A673 (cell line): ENCODE results near the gene COL4A2. TPM values are rescaled to one million over a fixed set of nuclear protein-coding genes. Genes with fewer than 3 reads are reported as not detected.

ENCODE experiments used
- BruUV-seq: library from RNA; stranded (reverse); fragments of 400-500 nt; replicated peaks from 2 replicates; lab custom pipeline; 2021; lab: Mats Ljungman, UMichigan
- CTCF ChIA-PET: fragments of 300-600 bp; sonication (Branson Sonifier 250); formaldehyde crosslinking; loops from one replicate; lab custom pipeline; 2022; ENCODE audit warnings: antibody characterized with exemption; lab: Charles Lee
- POLR2A ChIA-PET: fragments of 300-600 bp; sonication (Branson Sonifier 250); formaldehyde crosslinking; loops from one replicate; lab custom pipeline; 2022; ENCODE audit warnings: antibody characterized with exemption; ENCODE audit not compliant: low non-redundant PET; lab: Charles Lee
- DNase-seq: peaks from one replicate; pipeline ENCODE4 v3.0.0-alpha.2; 2015; ENCODE audit warnings: low spot score
- H3K27ac ChIP-seq: fragments of 200-600 bp; sonication (generic); 2 replicates; pipeline ENCODE4 v1.5.1; 2016; ENCODE audit warnings: mixed run types, low read depth, mild to moderate bottlenecking, mixed read lengths, antibody characterized with exemption, low read length; ENCODE audit not compliant: poor library complexity, severe bottlenecking
- H3K27me3 ChIP-seq: fragments of 200-600 bp; sonication (generic); replicated peaks from 2 replicates; pipeline ENCODE4 v1.6.1; 2017; ENCODE audit warnings: mixed run types, low read depth, mild to moderate bottlenecking, mixed read lengths, antibody characterized with exemption, low read length; ENCODE audit not compliant: insufficient read depth, poor library complexity
- H3K36me3 ChIP-seq: fragments of 200-600 bp; sonication (generic); 2 replicates; pipeline ENCODE4 v1.6.1; 2016; ENCODE audit warnings: mixed run types, mild to moderate bottlenecking, mixed read lengths, antibody characterized with exemption, low read length; ENCODE audit not compliant: insufficient read depth, poor library complexity, severe bottlenecking
- H3K4me1 ChIP-seq: fragments of 200-600 bp; sonication (generic); 2 replicates; pipeline ENCODE4 v1.6.1; 2017; ENCODE audit warnings: mixed run types, mild to moderate bottlenecking, mixed read lengths, antibody characterized with exemption, low read length; ENCODE audit not compliant: insufficient read depth, poor library complexity, severe bottlenecking
- H3K4me3 ChIP-seq: fragments of 200-600 bp; sonication (generic); 2 replicates; pipeline ENCODE4 v1.5.1; 2016; ENCODE audit warnings: low read depth, mixed run types, mild to moderate bottlenecking, mixed read lengths, low read length; ENCODE audit not compliant: poor library complexity, severe bottlenecking
- H3K9me3 ChIP-seq: fragments of 200-600 bp; sonication (generic); 2 replicates; pipeline ENCODE4 v1.6.1; 2016; ENCODE audit warnings: mixed run types, low read depth, mild to moderate bottlenecking, mixed read lengths, antibody characterized with exemption, low read length; ENCODE audit not compliant: poor library complexity, severe bottlenecking
- EZH2 ChIP-seq: fragments of 200-600 bp; sonication (generic); IDR thresholded peaks from 2 replicates; pipeline ENCODE4 v1.6.1; 2017; ENCODE audit warnings: borderline replicate concordance, low read depth, mild to moderate bottlenecking, mixed read lengths, antibody characterized with exemption, low read length; ENCODE audit not compliant: poor library complexity, severe bottlenecking
- intact Hi-C: fragments of 100-400 bp; cut with micrococcal nuclease; formaldehyde crosslinking; loops from one replicate; pipeline ENCODE4 v1.10.0; 2022; ENCODE audit not compliant: unreplicated experiment
- total RNA-seq: library from RNA; stranded (reverse); gene quantifications from 2 replicates; pipeline ENCODE4 v1.2.3, GENCODE V29; 2021
- TF ChIP-seq, protein P1 (sequence below): fragments of 300-800, 200-600 bp; sonication (generic); conservative IDR thresholded peaks from 2 replicates; pipeline ENCODE4 v1.5.1; 2017; ENCODE audit warnings: low read depth, mild to moderate bottlenecking, antibody characterized with exemption, low read length, moderate library complexity, mixed read lengths

Gene COL4A2
- total RNA-seq, 1 experiment from 2014 or later = 184 TPM

DNA sequence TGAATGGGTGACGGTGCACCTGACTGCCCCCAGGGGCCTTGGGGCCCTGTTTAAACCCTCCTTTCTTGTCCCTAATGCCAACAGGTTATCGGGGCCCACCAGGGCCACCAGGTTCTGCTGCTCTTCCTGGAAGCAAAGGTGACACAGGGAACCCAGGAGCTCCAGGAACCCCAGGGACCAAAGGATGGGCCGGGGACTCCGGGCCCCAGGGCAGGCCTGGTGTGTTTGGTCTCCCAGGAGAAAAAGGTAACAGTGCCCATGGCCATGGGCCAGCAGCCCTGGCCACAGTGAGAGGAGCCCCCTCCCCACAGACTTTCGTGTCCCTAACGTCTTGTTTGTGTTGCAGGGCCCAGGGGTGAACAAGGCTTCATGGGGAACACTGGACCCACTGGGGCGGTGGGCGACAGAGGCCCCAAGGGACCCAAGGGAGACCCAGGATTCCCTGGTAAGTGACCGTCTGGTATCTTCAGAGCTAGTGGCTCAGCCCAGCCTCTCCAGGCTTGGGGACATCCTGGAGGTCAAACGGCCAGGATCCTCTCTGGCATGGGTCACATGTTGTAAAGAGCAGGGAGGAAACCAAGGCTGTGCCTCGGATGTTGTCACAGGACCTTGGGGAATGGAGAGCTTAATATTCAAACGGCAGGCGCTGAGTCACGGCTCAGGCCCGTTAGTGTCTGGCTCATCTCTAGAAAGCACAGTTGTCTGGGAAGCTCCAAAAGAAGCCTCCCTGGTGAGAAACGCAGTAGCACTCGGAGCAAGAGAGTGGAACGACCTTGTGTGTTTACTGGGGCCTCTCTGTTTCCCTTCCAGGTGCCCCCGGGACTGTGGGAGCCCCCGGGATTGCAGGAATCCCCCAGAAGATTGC is 196.2 kb downstream of the COL4A2 start:
- POLR2A ChIA-PET = interaction anchor here (0.5 kb wide), 1 partner anchor 642 kb away, joined by 3 read pairs; no protein-coding TSS in a partner anchor
- BruUV-seq = no TSS peak
- TF ChIP-seq, protein P1, sequence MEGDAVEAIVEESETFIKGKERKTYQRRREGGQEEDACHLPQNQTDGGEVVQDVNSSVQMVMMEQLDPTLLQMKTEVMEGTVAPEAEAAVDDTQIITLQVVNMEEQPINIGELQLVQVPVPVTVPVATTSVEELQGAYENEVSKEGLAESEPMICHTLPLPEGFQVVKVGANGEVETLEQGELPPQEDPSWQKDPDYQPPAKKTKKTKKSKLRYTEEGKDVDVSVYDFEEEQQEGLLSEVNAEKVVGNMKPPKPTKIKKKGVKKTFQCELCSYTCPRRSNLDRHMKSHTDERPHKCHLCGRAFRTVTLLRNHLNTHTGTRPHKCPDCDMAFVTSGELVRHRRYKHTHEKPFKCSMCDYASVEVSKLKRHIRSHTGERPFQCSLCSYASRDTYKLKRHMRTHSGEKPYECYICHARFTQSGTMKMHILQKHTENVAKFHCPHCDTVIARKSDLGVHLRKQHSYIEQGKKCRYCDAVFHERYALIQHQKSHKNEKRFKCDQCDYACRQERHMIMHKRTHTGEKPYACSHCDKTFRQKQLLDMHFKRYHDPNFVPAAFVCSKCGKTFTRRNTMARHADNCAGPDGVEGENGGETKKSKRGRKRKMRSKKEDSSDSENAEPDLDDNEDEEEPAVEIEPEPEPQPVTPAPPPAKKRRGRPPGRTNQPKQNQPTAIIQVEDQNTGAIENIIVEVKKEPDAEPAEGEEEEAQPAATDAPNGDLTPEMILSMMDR = no peak
- TF ChIP-seq EZH2 = no peak
- Histone ChIP-seq H3K4me1 (peaks cover 14% of the 10 kb centered on the region), H3K4me3 (no peak overlapping the region), H3K36me3 (peaks cover 43% of the 10 kb centered on the region), H3K27ac (peak overlapping the region; percentile 70), H3K9me3 (no peaks in the 10 kb centered on the region), H3K27me3 (no peaks in the 10 kb centered on the region)
- DNase-seq = peak; percentile 70
- intact Hi-C loops = no loop called here
- CTCF ChIA-PET = no interaction called here

- no peak for DNase-seq
- ChIA-PET POLR2A (interaction anchor here (0.5 kb wide), 1 partner anchor 643 kb away, joined by 3 read pairs; no protein-coding TSS in a partner anchor), CTCF (no interaction called here)
- intact Hi-C loops = no loop called here
- H3K4me3 ChIP-seq = no peak overlapping the region
- H3K36me3 ChIP-seq = peaks cover 44% of the 10 kb centered on the region
- no peaks in the 10 kb centered on the region for H3K9me3 ChIP-seq
- BruUV-seq = no TSS peak
- peak overlapping the region; percentile 70 for H3K27ac ChIP-seq
- TF ChIP-seq, protein P1 = no peak
- TF ChIP-seq EZH2 = no peak
- H3K27me3 ChIP-seq = no peaks in the 10 kb centered on the region
- peaks cover 14% of the 10 kb centered on the region for H3K4me1 ChIP-seq
Measured at GRCh38 chr13:110503979-110504499, 197.0 kb downstream of the COL4A2 start.

- no peak for TF ChIP-seq EZH2
- TF ChIP-seq, protein P1 = no peak
- H3K36me3 ChIP-seq = peaks cover 45% of the 10 kb centered on the region
- no peak overlapping the region for H3K27ac ChIP-seq
- ChIA-PET POLR2A (no interaction called here), CTCF (no interaction called here)
- no peaks in the 10 kb centered on the region for H3K9me3 ChIP-seq
- H3K27me3 ChIP-seq = no peaks in the 10 kb centered on the region
- intact Hi-C loops = no loop called here
- DNase-seq = no peak
- no peak overlapping the region for H3K4me3 ChIP-seq
- no TSS peak for BruUV-seq
- H3K4me1 ChIP-seq = peaks cover 14% of the 10 kb centered on the region
Measured at GRCh38 chr13:110505594-110505993, 198.5 kb downstream of the COL4A2 start.
